Measurements from ENCODE around the gene LAG3.

Gene LAG3

DNA sequence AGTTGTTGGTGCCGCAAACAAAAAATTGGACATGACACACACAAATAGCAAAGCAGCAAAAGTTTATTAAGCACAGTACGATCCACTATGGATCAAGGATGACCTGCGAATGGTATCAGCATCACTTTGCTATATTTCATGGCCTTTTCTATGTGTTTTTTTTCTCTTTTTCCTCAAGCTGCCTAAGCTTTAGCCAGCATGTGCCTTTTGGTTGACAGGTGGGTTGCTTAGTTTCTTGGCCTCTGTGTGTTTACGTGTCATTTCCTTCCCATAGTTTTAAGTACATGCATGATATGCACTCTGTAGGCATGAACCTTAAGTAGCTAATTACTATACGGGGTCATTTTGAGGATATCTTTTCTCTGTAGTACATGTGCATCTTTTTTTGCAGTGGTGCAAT lies 26.8 kb downstream of the LAG3 start:
- POLR2A ChIA-PET = no interaction called here
- H3K4me3 ChIP-seq (ENCODE audit: low read depth, low read length) = no peak overlapping the region
- DNase-seq (ENCODE audit: low read depth, low spot score) = no peak
- TF ChIP-seq, protein P1, sequence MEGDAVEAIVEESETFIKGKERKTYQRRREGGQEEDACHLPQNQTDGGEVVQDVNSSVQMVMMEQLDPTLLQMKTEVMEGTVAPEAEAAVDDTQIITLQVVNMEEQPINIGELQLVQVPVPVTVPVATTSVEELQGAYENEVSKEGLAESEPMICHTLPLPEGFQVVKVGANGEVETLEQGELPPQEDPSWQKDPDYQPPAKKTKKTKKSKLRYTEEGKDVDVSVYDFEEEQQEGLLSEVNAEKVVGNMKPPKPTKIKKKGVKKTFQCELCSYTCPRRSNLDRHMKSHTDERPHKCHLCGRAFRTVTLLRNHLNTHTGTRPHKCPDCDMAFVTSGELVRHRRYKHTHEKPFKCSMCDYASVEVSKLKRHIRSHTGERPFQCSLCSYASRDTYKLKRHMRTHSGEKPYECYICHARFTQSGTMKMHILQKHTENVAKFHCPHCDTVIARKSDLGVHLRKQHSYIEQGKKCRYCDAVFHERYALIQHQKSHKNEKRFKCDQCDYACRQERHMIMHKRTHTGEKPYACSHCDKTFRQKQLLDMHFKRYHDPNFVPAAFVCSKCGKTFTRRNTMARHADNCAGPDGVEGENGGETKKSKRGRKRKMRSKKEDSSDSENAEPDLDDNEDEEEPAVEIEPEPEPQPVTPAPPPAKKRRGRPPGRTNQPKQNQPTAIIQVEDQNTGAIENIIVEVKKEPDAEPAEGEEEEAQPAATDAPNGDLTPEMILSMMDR (IDR thresholded peaks at IDR 0.05; ENCODE audit: insufficient read depth, low read length, missing control alignments) = no peak
- CTCF ChIA-PET = no interaction called here

DNA sequence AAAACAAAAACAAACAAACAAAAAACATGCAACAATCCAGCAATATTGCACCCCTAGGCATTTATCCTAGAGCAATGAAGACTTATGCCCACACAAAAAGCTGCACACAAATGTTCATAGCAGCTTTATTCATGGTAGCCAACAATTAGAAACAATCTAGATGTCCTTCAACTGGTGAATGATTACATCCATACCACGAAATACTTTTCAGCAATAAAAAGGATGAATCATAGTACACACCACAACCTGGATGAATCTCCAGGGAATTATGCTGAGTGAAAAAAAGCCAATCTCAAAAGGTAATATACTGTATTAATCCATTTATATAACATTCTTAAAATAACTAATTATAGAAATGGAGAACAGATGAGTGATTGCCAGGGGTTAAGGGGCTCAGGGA lies 34.9 kb downstream of the LAG3 start:
- CTCF ChIA-PET = interaction anchor here (0.7 to 3.3 kb wide), 3 partner anchors 29 to 151 kb away, joined by 3 to 19 read pairs (median 3); partner anchors contain the start of gene MLF2
- POLR2A ChIA-PET = no interaction called here
- TF ChIP-seq, protein P1 (IDR thresholded peaks at IDR 0.05; ENCODE audit: insufficient read depth, low read length, missing control alignments) = no peak
- H3K4me3 ChIP-seq (ENCODE audit: low read depth, low read length) = no peak overlapping the region
- DNase-seq (ENCODE audit: low read depth, low spot score) = no peak

DNA sequence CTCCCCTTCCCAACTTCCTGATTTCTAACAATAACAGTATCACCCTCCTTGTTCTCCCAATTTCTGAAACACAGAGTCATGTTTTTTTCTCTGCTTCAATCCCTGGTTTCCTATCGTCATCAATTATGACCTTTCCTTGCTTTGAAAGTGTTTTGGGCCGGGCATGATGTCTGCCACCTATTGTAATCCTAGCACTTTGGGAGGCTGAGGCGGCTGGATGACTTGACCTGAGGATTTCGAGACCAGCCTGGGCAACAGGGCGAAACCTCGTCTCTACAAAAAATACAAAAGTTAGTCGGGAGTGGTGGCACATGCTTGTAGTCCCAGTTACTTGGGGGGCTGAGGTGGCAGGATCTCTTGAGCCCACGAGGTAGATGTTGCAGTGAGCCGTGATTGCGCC lies 36.7 kb downstream of the LAG3 start:
- H3K4me3 ChIP-seq (ENCODE audit: low read depth, low read length) = no peak overlapping the region
- ChIA-PET CTCF (interaction anchor here (1.0 to 3.3 kb wide), 6 partner anchors 12 to 195 kb away, joined by 3 to 19 read pairs (median 4); partner anchors contain the start of genes MLF2 and PTMS), POLR2A (no interaction called here)
- TF ChIP-seq, protein P1 (IDR thresholded peaks at IDR 0.05; ENCODE audit: insufficient read depth, low read length, missing control alignments) = no peak
- no peak for DNase-seq (ENCODE audit: low read depth, low spot score)

DNA sequence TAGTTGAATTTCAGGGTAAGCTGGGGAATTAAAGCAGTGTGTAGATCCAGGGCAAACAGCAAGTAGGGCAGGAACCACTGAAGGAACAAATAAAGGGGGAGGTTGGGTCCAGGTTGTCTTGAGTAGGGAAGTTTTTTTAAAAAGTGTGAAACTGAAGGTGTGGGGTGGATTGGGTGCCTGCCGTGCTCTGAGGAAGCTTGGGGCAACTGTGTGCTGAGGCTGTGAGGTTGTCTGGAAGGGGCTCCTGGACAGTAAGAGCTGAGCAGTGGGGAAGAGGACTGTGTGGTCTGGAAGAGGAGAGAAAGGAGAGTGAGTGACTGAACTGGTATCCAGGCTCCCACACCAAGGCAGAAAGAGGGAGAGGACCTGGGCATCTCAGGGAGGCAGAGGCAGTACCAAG lies 38.4 kb downstream of the LAG3 start:
- POLR2A ChIA-PET = no interaction called here
- TF ChIP-seq, protein P1 (IDR thresholded peaks at IDR 0.05; ENCODE audit: insufficient read depth, low read length, missing control alignments) = no peak
- no peak for DNase-seq (ENCODE audit: low read depth, low spot score)
- CTCF ChIA-PET = interaction anchor here (1.5 to 4.5 kb wide), 5 partner anchors 11 to 57 kb away, joined by 3 to 37 read pairs (median 8); partner anchors contain the start of genes CD4, GPR162, MLF2 and P3H3
- H3K4me3 ChIP-seq (ENCODE audit: low read depth, low read length) = no peak overlapping the region

DNA sequence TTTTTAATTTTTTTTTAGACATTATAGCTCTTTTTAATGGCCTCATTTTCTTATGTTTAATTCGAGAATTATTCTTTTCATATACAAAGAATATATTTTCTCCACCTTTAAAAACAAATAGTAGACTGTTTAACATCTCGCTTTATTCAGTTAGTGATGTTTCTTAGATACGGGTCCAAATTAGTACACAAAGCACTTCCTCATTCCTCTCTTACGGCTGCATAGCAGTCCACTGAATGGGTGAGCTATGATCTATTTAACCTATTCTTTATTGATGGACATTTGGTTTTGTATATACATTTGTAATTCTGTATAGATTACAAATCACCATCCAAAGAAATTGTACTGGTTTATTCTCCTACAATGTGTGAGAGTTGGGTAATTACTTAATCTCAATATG lies 41.0 kb downstream of the LAG3 start:
- POLR2A ChIA-PET = interaction anchor here (0.8 kb wide), 1 partner anchor 8 kb away, joined by 3 read pairs; no protein-coding TSS in a partner anchor
- TF ChIP-seq, protein P1 (IDR thresholded peaks at IDR 0.05; ENCODE audit: insufficient read depth, low read length, missing control alignments) = no peak
- no peak overlapping the region for H3K4me3 ChIP-seq (ENCODE audit: low read depth, low read length)
- DNase-seq (ENCODE audit: low read depth, low spot score) = no peak
- CTCF ChIA-PET = interaction anchor here (1.0 to 4.5 kb wide), 5 partner anchors 13 to 88 kb away, joined by 3 to 37 read pairs (median 6); partner anchors contain the start of genes P3H3 and PTMS

DNA sequence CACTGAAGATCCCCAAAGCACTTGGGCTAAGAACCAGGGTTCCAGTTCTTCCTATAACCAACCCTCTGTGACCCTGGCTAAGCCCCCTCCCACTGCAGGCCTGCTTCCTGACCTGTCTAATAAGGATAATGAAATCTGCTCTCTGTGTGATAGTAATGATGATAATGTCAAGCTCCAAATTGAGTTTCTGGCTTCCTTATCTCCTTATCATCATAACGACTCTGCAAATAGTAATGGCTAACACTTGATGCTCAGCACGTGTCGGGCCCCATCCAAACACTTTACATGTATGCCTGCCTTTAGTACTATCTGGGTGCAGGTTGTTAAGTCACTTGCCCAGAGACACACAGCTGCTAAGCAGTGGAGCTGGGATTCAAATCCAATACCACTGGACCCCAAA lies 44.3 kb downstream of the LAG3 start:
- CTCF ChIA-PET = interaction anchor here (1.1 to 1.7 kb wide), 3 partner anchors 9 to 63 kb away, joined by 3 to 12 read pairs (median 7); partner anchors contain the start of gene MLF2
- POLR2A ChIA-PET = interaction anchor here (0.8 kb wide), 1 partner anchor 50 kb away, joined by 3 read pairs; the partner anchor contains the start of gene PTMS
- TF ChIP-seq, protein P1 (IDR thresholded peaks at IDR 0.05; ENCODE audit: insufficient read depth, low read length, missing control alignments) = no peak
- H3K4me3 ChIP-seq (ENCODE audit: low read depth, low read length) = no peak overlapping the region
- no peak for DNase-seq (ENCODE audit: low read depth, low spot score)
